ENCODE data around the gene P2RX7. TPM values are rescaled to one million over a fixed set of nuclear protein-coding genes. Genes with fewer than 3 reads are reported as not detected.

The P2RX7 gene
- total and polyA plus RNA-seq, 2 donors (not counting 1 experiment from before 2014, with no cell fraction given), result 1.9 to 17.2 TPM

DNA sequence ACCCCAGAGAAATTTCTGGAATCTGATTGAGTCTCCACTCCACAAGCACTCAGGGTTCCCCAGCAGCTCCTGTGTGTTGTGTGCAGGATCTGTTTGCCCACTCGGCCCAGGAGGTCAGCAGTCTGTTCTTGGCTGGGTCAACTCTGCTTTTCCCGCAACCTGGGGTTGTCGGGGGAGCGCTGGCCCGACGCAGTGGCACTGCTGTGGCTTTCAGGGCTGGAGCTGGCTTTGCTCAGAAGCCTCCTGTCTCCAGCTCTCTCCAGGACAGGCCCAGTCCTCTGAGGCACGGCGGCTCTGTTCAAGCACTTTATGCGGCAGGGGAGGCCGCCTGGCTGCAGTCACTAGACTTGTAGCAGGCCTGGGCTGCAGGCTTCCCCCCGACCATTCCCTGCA, 100.9 kb downstream of the P2RX7 start:
- peaks cover 10% of the 10 kb centered on the region for H3K36me3 ChIP-seq (ENCODE audit: control insufficient read depth, insufficient read depth, low read length)
- no peak for DNase-seq (ENCODE audit: low read depth in 2 of 2)

GRCh38 chr12:121236776-121237175, 104.1 kb downstream of the P2RX7 start:
- Histone ChIP-seq H3K27ac (ENCODE audit: insufficient read depth, low read length) (no peak overlapping the region), H3K36me3 (ENCODE audit: control insufficient read depth, insufficient read depth, low read length) (peaks cover 6% of the 10 kb centered on the region), H3K9me3 (ENCODE audit: control insufficient read depth, insufficient read depth, low read depth, low read length) (no peaks in the 10 kb centered on the region), H3K4me2 (ENCODE audit: extremely low read depth, insufficient read depth, low read length) (no peak overlapping the region), H3K4me3 (replicated peaks in 1 of 4; ENCODE audit: control extremely low read depth in 1 of 4, insufficient read depth in 1 of 4, low read depth in 3 of 4, low read length in 4 of 4) (no peak overlapping the region), H3K27me3 (ENCODE audit: control insufficient read depth, insufficient read depth, low read length) (no peaks in the 10 kb centered on the region), H3K79me2 (ENCODE audit: control insufficient read depth, insufficient read depth, low read length) (no peaks in the 10 kb centered on the region), H3K9ac (ENCODE audit: insufficient read depth, low read length) (no peak overlapping the region), H4K20me1 (ENCODE audit: control insufficient read depth, extremely low read depth, insufficient read depth, low read length) (no peaks in the 10 kb centered on the region), H2AFZ (ENCODE audit: low read length) (no peak overlapping the region), H3K4me1 (ENCODE audit: control insufficient read depth, extremely low read depth, insufficient read depth, low read length) (peaks cover 5% of the 10 kb centered on the region)
- TF ChIP-seq, protein P1, sequence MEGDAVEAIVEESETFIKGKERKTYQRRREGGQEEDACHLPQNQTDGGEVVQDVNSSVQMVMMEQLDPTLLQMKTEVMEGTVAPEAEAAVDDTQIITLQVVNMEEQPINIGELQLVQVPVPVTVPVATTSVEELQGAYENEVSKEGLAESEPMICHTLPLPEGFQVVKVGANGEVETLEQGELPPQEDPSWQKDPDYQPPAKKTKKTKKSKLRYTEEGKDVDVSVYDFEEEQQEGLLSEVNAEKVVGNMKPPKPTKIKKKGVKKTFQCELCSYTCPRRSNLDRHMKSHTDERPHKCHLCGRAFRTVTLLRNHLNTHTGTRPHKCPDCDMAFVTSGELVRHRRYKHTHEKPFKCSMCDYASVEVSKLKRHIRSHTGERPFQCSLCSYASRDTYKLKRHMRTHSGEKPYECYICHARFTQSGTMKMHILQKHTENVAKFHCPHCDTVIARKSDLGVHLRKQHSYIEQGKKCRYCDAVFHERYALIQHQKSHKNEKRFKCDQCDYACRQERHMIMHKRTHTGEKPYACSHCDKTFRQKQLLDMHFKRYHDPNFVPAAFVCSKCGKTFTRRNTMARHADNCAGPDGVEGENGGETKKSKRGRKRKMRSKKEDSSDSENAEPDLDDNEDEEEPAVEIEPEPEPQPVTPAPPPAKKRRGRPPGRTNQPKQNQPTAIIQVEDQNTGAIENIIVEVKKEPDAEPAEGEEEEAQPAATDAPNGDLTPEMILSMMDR (conservative IDR thresholded peaks at IDR 0.05 in 1 of 2, IDR thresholded peaks at IDR 0.05 in 1 of 2; ENCODE audit: low read depth in 1 of 2, low read length in 2 of 2), result no peak
- DNase-seq (ENCODE audit: low read depth in 2 of 2), result no peak

More for the DNA sequence above, 100.9 kb downstream of the P2RX7 start:
- Histone ChIP-seq H3K79me2 (ENCODE audit: control insufficient read depth, insufficient read depth, low read length) (no peaks in the 10 kb centered on the region), H3K9ac (ENCODE audit: insufficient read depth, low read length) (no peak overlapping the region), H3K4me1 (ENCODE audit: control insufficient read depth, extremely low read depth, insufficient read depth, low read length) (no peaks in the 10 kb centered on the region), H3K27me3 (ENCODE audit: control insufficient read depth, insufficient read depth, low read length) (no peaks in the 10 kb centered on the region), H4K20me1 (ENCODE audit: control insufficient read depth, extremely low read depth, insufficient read depth, low read length) (no peaks in the 10 kb centered on the region), H3K9me3 (ENCODE audit: control insufficient read depth, insufficient read depth, low read depth, low read length) (no peaks in the 10 kb centered on the region), H3K4me3 (replicated peaks in 1 of 4; ENCODE audit: control extremely low read depth in 1 of 4, insufficient read depth in 1 of 4, low read depth in 3 of 4, low read length in 4 of 4) (no peak overlapping the region), H3K27ac (ENCODE audit: insufficient read depth, low read length) (no peak overlapping the region), H3K4me2 (ENCODE audit: extremely low read depth, insufficient read depth, low read length) (no peak overlapping the region), H2AFZ (ENCODE audit: low read length) (no peak overlapping the region)
- no peak for TF ChIP-seq EZH2 (IDR thresholded peaks at IDR 0.05; ENCODE audit: low read length, missing control alignments)
- TF ChIP-seq, protein P1 (conservative IDR thresholded peaks at IDR 0.05 in 1 of 2, IDR thresholded peaks at IDR 0.05 in 1 of 2; ENCODE audit: low read depth in 1 of 2, low read length in 2 of 2), result no peak

DNA sequence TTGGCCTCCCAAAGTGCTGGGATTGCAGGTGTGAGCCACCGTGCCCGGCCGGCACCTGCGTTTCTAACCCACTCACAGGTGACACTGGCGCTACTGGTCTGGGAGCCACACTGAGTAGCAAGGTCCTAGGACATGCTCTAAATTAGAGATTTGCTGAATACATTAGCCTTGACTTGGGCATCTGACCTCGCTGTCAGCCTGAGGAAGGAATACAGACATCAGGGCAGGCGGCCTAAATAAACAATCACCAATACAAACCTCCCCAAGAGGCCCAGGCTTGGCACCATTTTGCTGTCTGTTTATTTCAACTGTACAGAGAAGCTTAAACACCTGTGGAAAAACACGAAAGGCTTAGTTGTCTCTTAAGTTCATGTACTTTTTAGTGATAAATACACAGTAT, 104.7 kb downstream of the P2RX7 start:
- no peaks in the 10 kb centered on the region for H3K79me2 ChIP-seq (ENCODE audit: control insufficient read depth, insufficient read depth, low read length)
- H3K4me1 ChIP-seq (ENCODE audit: control insufficient read depth, extremely low read depth, insufficient read depth, low read length), result peaks cover 5% of the 10 kb centered on the region
- H3K36me3 ChIP-seq (ENCODE audit: control insufficient read depth, insufficient read depth, low read length), result peaks cover 6% of the 10 kb centered on the region
- no peaks in the 10 kb centered on the region for H4K20me1 ChIP-seq (ENCODE audit: control insufficient read depth, extremely low read depth, insufficient read depth, low read length)
- no peak overlapping the region for H3K4me3 ChIP-seq (replicated peaks in 1 of 4; ENCODE audit: control extremely low read depth in 1 of 4, insufficient read depth in 1 of 4, low read depth in 3 of 4, low read length in 4 of 4)
- no peak overlapping the region for H3K9ac ChIP-seq (ENCODE audit: insufficient read depth, low read length)
- H2AFZ ChIP-seq (ENCODE audit: low read length), result no peak overlapping the region
- no peaks in the 10 kb centered on the region for H3K9me3 ChIP-seq (ENCODE audit: control insufficient read depth, insufficient read depth, low read depth, low read length)
- no peak overlapping the region for H3K27ac ChIP-seq (ENCODE audit: insufficient read depth, low read length)
- no peaks in the 10 kb centered on the region for H3K27me3 ChIP-seq (ENCODE audit: control insufficient read depth, insufficient read depth, low read length)
- TF ChIP-seq EZH2 (IDR thresholded peaks at IDR 0.05; ENCODE audit: low read length, missing control alignments), result no peak
- TF ChIP-seq, protein P1 (conservative IDR thresholded peaks at IDR 0.05 in 1 of 2, IDR thresholded peaks at IDR 0.05 in 1 of 2; ENCODE audit: low read depth in 1 of 2, low read length in 2 of 2), result no peak
- DNase-seq (ENCODE audit: low read depth in 2 of 2), result no peak
- H3K4me2 ChIP-seq (ENCODE audit: extremely low read depth, insufficient read depth, low read length), result no peak overlapping the region

Other genes starting within 250 kb of the P2RX7 start
- 5.1 and 7.1 TPM in 2 replicates for gene SPPL3, start 228.5 kb upstream of the P2RX7 start, total RNA-seq
- gene SPPL3, start 228.5 kb upstream of the P2RX7 start, polyA plus RNA-seq, result 41.4 and 42.6 TPM in 2 replicates
- gene HNF1A, start 154.3 kb upstream of the P2RX7 start, total RNA-seq, result not detected in 2 replicates
- not detected in 2 replicates for gene HNF1A, start 154.3 kb upstream of the P2RX7 start, polyA plus RNA-seq
- 11.4 and 15.2 TPM in 2 replicates for gene C12orf43, start 116.4 kb upstream of the P2RX7 start, total RNA-seq
- 14.7 and 18.1 TPM in 2 replicates for gene C12orf43, start 116.4 kb upstream of the P2RX7 start, polyA plus RNA-seq
- 0.51 and 1.2 TPM in 2 replicates for gene OASL, start 93.6 kb upstream of the P2RX7 start, total RNA-seq
- gene OASL, start 93.6 kb upstream of the P2RX7 start, polyA plus RNA-seq, result 0.07 and 0.14 TPM in 2 replicates
- 27.7 and 59.8 TPM in 2 replicates for gene P2RX4, start 77.3 kb downstream of the P2RX7 start, total RNA-seq
- 27.2 and 39.0 TPM in 2 replicates for gene P2RX4, start 77.3 kb downstream of the P2RX7 start, polyA plus RNA-seq
- gene CAMKK2, start 163.8 kb downstream of the P2RX7 start, total RNA-seq, result 13.1 and 19.3 TPM in 2 replicates
- 23.1 and 26.4 TPM in 2 replicates for gene CAMKK2, start 163.8 kb downstream of the P2RX7 start, polyA plus RNA-seq
- gene ANAPC5, start 219.5 kb downstream of the P2RX7 start, total RNA-seq, result 99.9 and 113 TPM in 2 replicates
- gene ANAPC5, start 219.5 kb downstream of the P2RX7 start, polyA plus RNA-seq, result 131 and 149 TPM in 2 replicates